Measurements from ENCODE around the gene TAF3. TPM values are rescaled to one million over a fixed set of nuclear protein-coding genes. Genes with fewer than 3 reads are reported as not detected.

TAF3 gene
- total RNA-seq, 2 donors from 2014 or later = 16.5 to 19.3 TPM

DNA sequence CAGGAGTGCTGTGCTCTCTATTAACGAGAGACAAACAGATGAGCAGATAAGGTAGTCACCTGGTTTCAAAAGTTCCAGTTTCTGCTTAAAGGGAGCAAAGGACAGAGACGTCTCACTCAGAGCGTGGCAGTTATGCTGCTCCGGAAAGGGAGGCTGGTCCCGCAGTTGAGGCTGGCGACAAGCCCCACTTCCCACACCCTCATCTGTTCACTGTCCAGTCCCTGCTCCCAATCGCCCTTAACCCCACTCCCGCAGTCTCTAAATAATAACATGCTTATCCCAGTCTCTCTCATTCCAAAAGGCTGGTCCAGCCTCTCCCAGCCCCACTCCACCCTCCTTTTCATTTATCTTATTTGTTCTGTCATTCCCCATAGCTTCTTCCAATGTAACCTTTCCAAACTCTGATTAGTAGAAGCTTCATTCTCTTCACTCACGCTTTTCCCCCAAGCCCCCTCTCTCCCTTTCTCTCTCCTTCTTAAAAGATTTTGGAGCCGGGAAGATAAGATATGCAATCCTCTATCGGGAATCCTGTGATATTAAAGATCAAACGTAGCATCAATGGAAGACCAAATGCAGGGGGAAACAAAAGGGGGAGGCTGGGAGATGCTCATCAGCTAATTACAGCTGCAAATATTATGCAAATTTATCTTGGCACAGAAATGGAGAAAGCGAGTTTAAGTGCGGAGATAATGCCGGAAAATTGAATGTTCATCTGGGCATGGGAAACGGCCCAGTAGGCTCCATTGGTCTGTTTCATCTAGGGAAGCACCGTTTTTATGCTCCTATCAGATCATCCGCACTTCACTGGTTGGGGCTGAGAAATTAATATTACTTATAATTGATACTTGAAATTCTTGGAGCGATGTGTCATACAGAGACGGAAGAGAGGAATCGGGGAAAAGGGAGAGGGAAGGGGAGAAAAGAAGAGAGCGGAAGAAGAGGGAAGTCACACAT is 219.9 kb downstream of the TAF3 start:
- ATAC-seq (replicated peaks in 1 of 2) = no peak
- H3K4me3 Mint-ChIP-seq = peak overlapping the region; percentile 9 to 62
- H3K4me1 Mint-ChIP-seq (ENCODE audit: low read depth) = peaks cover 57% of the 10 kb centered on the region
- peaks cover 76% of the 10 kb centered on the region for H3K27me3 Mint-ChIP-seq (ENCODE audit: low read depth)
- peak overlapping the region; percentile 61 for H3K27ac Mint-ChIP-seq
- DNase-seq = peak in 1 of 2 donors; percentile 19
- H3K36me3 Mint-ChIP-seq (ENCODE audit: insufficient read depth in 2 of 2) = peaks cover 5 to 7% of the 10 kb centered on the region in 2 donors
- H3K9me3 Mint-ChIP-seq = peaks cover 0 to 1% of the 10 kb centered on the region in 2 donors

DNA sequence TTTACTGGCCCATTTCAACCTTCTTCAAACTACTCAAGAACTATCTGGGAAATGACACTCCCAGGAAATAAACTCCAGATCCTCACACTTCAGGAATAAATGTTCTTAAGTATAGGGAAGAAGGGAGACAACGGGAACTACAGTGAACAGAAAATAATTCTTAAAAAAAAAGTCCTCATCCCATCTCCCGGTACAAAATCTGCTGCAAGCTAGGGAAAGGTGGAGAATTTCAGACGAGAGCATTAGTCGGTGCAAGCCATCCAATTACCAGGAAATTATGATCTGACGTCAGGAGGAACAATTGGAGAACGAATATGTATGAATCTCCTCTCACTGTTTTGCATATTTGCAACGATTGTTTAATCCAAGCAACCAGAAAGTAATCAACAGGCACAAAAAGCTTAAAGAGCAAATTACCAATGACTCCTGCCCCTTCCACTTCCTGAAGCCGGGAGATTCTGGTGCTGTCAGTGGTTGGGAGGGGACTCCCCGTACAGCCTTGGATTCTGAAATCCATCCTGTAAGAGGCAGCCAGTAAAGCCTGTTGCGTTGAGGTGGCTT is 221.1 kb downstream of the TAF3 start:
- no peak for ATAC-seq (replicated peaks in 1 of 2)
- DNase-seq = no peak
- peaks cover 2 to 7% of the 10 kb centered on the region in 2 donors for H3K36me3 Mint-ChIP-seq (ENCODE audit: insufficient read depth in 2 of 2)
- H3K4me1 Mint-ChIP-seq (ENCODE audit: low read depth) = peaks cover 69% of the 10 kb centered on the region
- H3K27me3 Mint-ChIP-seq (ENCODE audit: low read depth) = peaks cover 83% of the 10 kb centered on the region
- no peaks in the 10 kb centered on the region for H3K9me3 Mint-ChIP-seq
- peak overlapping the region; percentile 29 for H3K27ac Mint-ChIP-seq
- peak overlapping the region; percentile 17 to 49 for H3K4me3 Mint-ChIP-seq

DNA sequence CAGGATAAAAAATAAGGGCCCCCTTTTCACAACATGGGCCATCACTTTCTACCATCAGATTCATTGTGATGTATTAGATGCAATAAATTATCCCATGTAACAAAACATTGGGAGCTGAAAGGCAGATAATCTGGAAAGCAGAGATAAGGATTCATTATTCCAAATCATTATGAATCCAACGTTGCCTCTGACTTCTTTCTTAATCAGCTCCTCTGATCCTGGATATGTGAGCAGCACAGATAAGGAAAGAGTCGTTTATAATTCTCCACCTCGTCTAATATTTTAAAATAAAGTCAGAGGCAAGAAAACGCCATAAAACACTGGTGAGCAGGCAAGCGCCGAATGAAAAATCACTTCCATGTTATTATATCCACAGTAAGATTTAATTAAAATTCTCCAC is 222.3 kb downstream of the TAF3 start:
- Mint-ChIP-seq H3K36me3 (ENCODE audit: insufficient read depth in 2 of 2) (peaks cover 0 to 5% of the 10 kb centered on the region in 2 donors), H3K4me1 (ENCODE audit: low read depth) (peaks cover 75% of the 10 kb centered on the region)

DNA sequence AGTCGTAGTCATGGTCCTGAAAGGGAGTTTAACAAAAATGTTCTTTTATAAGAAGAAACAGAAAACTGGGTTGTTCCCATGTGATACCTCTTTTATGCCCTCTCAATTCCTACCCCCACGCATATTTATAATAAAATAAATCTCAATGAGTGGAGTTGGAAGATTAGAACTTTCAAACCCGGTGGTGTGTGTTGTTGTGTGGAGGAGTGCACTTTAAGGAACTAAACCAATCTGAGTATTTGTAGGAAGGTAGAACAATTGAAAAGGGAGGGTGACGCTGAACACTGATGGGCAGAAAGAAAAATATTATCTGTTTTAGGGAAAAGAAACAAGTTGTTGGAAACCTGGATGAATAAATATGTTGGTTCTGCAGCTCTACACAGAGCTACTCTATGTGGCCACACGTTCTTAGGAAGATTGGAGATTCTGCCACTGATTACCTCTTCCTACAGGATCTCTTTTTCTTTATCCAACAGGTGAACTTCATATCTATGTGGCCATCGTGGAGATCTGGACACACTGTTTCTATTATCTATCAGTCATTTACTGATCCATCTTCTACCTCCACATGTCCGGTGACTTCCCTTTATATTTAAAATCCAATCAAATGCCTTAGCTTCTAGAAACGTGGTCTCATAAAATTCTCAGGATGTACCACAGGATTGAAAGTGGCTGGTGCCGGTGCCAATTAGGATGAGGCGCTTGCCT is 223.1 kb downstream of the TAF3 start:
- peak overlapping the region; percentile 53 for H3K27ac Mint-ChIP-seq
- peaks cover 95% of the 10 kb centered on the region for H3K27me3 Mint-ChIP-seq (ENCODE audit: low read depth)
- peaks cover 83% of the 10 kb centered on the region for H3K4me1 Mint-ChIP-seq (ENCODE audit: low read depth)
- peak overlapping the region; percentile 67 to 87 for H3K4me3 Mint-ChIP-seq
- no peak for ATAC-seq (replicated peaks in 1 of 2)
- H3K36me3 Mint-ChIP-seq (ENCODE audit: insufficient read depth in 2 of 2) = peaks cover 0 to 5% of the 10 kb centered on the region in 2 donors
- DNase-seq = no peak
- H3K9me3 Mint-ChIP-seq = no peaks in the 10 kb centered on the region

More for the DNA sequence above, 222.3 kb downstream of the TAF3 start:
- H3K9me3 Mint-ChIP-seq = no peaks in the 10 kb centered on the region
- ATAC-seq (replicated peaks in 1 of 2) (no peak), DNase-seq (no peak)
- H3K27ac Mint-ChIP-seq = no peak overlapping the region
- H3K4me3 Mint-ChIP-seq = no peak overlapping the region
- H3K27me3 Mint-ChIP-seq (ENCODE audit: low read depth) = peaks cover 89% of the 10 kb centered on the region

DNA sequence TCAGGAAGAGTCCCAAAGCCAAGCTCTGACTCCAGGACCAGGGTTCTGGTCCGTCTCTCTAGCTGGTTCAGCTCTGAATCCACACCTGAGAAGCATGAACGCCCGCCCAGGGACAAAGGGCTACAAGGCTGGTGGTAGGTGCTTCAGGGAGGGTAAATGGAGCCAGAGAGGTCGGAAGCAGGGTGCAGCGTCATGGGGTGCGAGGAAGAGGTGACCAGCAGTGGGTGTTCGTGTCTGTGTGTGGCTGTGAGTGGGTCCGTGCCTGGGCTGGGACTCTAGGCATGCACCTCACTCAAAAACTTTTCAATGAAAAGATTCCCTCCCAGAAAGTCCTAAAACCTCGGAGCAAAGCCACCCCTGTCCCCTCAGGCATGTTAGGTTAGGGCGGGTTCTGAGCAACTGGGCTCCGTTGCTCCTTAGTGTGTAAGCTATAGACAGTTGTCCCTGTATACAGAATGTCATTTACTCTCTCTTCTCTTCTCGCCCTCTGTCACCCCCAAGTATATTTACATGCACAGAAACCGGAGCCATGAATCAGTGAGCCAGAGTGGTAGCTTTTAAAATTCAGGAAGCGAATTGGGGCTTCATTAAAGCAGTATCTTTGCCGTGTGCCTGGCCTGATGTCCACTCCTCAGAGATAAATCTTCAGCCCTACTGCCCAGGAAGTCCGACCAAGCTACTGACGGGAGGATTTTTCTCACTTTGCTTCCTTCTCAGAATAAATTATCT is 223.9 kb downstream of the TAF3 start:
- no peaks in the 10 kb centered on the region for H3K9me3 Mint-ChIP-seq
- ATAC-seq (replicated peaks in 1 of 2) (peak; percentile 19 to 20), DNase-seq (peak in 1 of 2 donors; percentile 14)
- H3K27ac Mint-ChIP-seq = peak overlapping the region; percentile 3
- H3K27me3 Mint-ChIP-seq (ENCODE audit: low read depth) = peaks cover 100% of the 10 kb centered on the region
- peaks cover 0 to 5% of the 10 kb centered on the region in 2 donors for H3K36me3 Mint-ChIP-seq (ENCODE audit: insufficient read depth in 2 of 2)
- peaks cover 88% of the 10 kb centered on the region for H3K4me1 Mint-ChIP-seq (ENCODE audit: low read depth)
- H3K4me3 Mint-ChIP-seq = peak overlapping the region; percentile 67 to 87

DNA sequence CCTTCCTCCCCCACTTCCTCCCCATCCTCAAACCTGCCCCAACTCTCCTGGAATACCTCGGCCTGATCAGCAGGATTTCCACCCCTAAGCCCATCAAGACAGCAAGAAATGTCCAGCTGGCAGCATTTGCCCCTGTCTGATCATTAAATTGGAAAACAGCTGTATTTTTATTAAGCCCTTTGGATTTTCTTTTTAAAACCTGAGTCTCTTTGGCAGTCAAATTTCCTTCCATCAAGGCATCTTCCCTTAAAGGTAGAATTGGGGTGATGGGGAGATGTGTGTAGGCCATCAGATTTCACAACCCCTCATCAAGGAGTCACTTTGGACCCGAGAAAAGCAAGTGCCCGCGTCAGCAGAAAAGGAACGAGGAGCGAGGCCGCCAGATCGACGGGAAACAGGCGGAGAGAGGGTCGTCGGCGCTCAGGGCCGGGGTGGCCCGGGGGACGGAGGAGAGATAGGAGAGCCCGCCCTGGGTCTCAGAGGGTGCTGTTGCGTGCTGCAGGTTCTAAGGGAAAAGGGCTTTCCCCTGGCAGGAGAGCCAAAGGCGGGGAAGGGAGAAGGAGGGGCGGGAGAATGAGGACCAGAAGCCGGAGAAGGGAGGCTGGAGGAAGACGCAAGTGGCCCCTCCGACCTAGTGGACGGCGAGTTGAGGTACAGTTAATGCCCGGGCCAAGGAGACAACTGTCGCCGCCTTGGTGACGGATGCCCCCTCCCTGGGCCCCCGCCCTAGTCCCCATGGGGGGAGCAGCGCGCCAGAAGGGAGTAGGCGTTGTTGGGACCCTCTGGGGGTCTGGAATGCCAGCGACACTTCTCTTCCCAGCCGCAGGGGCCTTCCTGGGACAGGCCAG is 224.6 kb downstream of the TAF3 start:
- DNase-seq = no peak
- H3K27me3 Mint-ChIP-seq (ENCODE audit: low read depth) = peaks cover 100% of the 10 kb centered on the region
- peaks cover 88% of the 10 kb centered on the region for H3K4me1 Mint-ChIP-seq (ENCODE audit: low read depth)
- H3K27ac Mint-ChIP-seq = peak overlapping the region; percentile 5
- peaks cover 0 to 5% of the 10 kb centered on the region in 2 donors for H3K36me3 Mint-ChIP-seq (ENCODE audit: insufficient read depth in 2 of 2)
- H3K4me3 Mint-ChIP-seq = peak overlapping the region; percentile 67 to 87
- no peaks in the 10 kb centered on the region for H3K9me3 Mint-ChIP-seq
- ATAC-seq (replicated peaks in 1 of 2) = no peak

DNA sequence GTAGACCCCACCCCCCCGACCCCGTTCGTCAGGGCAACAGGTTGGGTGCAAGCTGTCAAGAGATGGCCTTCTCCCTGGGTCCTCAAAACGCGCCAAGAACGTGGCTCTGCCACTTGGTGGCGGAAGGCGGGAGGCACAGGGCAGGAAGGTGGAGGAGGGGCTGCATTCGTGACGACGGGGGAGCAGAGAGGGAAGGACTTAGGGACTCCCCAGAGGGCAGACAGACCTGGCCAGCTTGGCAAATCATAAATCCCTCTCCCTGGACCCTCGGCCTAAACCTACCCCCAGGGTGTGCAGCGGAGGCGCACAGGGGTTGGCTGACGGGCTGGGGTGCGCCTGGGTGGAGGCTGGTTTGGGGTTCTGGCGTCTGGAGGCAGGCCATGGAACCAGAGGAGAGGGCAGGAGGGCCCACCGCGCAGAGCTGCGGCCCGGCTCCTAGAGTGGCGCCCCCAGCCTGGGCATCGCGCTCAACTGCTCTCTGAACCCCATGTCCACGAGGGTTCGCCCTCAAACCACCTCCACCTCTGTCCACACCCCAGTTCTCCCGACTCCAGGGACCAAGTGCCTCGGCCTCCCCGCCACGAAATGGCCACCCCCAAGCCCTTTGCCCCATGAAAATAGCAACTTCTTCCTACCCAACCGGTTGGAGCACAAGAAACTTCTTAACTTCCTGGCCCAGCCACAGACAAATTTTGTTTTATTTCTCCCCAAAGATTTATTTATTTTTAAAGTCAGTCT is 225.4 kb downstream of the TAF3 start:
- no peaks in the 10 kb centered on the region for H3K9me3 Mint-ChIP-seq
- peak overlapping the region; percentile 71 to 87 for H3K4me3 Mint-ChIP-seq
- DNase-seq = peak in 1 of 2 donors; percentile 64
- H3K27me3 Mint-ChIP-seq (ENCODE audit: low read depth) = peaks cover 95% of the 10 kb centered on the region
- H3K36me3 Mint-ChIP-seq (ENCODE audit: insufficient read depth in 2 of 2) = peaks cover 0 to 2% of the 10 kb centered on the region in 2 donors
- peak; percentile 29 to 35 for ATAC-seq (replicated peaks in 1 of 2)
- peaks cover 88% of the 10 kb centered on the region for H3K4me1 Mint-ChIP-seq (ENCODE audit: low read depth)
- H3K27ac Mint-ChIP-seq = peak overlapping the region; percentile 34

DNA sequence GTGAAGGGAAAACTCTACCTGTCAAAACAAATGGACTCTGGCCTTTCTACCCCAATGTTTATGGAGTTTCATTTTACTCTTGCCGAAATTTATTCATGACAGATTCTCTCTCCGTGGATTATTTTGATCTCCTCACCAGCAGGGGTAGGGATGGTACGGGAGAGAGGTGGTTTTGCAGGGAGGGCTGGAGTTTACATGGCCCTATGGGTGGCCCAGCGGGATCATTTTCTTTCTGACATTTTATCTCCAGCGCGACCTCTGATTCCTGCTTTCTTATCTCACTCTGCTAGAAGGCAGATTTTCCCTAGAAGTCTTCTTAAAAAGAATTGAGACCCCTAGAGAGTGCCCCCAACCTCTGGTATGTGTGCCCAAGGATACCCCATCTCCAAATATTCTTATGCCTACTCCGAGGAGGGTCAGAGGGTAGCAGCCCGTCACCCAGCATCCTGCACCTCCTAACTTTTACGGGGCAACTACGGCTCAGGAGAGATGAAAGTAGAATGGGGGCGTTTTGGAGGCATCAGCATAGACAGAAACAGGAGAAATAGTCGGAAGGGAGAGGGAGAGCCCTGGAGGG is 226.1 kb downstream of the TAF3 start:
- DNase-seq (no peak), ATAC-seq (replicated peaks in 1 of 2) (no peak)
- peaks cover 85% of the 10 kb centered on the region for H3K4me1 Mint-ChIP-seq (ENCODE audit: low read depth)
- H3K4me3 Mint-ChIP-seq = peak overlapping the region; percentile 71 to 87
- H3K27me3 Mint-ChIP-seq (ENCODE audit: low read depth) = peaks cover 88% of the 10 kb centered on the region
- H3K36me3 Mint-ChIP-seq (ENCODE audit: insufficient read depth in 2 of 2) = peaks cover 0 to under 1% of the 10 kb centered on the region in 2 donors
- no peaks in the 10 kb centered on the region for H3K9me3 Mint-ChIP-seq
- peak overlapping the region; percentile 34 for H3K27ac Mint-ChIP-seq

DNA sequence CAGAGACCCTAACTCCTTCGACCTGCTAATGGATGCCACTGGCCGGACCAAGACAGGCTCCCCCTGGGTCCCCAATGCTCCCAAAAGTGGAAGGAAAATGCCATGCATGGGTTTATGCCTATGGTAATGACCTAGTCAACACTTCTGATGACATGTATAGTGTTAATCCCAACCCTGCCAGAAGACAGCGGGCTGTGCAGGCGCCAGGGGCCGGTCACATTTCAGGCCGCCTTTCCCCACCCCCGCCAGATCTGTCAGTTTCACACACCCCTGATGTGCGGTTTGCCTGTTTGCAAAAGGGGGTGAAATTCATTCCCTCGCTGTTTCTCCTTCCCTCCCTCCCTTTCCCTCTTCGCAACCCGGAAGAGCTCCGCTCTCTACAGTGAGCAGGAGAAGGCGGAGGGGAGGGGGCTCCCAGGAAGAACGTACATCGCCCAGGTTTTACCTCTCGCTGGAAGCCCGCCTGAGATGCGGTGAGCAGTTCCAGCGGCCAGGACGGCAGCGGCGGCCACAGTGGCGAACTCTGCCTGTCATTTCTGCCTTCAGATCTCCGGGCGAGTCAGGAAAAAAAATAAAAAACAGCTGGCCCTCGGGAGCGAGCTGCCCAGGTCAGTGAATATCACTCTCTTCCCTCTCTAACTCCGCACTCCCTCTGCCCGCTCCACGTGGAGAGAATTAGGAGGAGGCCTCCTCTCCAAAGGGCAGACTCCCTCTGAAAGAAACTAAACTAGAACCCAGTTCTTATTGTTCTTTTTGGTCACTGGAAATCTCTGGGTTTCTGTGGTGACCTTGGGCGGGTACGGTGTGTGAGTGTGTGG is 226.8 kb downstream of the TAF3 start:
- peaks cover 81% of the 10 kb centered on the region for H3K27me3 Mint-ChIP-seq (ENCODE audit: low read depth)

DNA sequence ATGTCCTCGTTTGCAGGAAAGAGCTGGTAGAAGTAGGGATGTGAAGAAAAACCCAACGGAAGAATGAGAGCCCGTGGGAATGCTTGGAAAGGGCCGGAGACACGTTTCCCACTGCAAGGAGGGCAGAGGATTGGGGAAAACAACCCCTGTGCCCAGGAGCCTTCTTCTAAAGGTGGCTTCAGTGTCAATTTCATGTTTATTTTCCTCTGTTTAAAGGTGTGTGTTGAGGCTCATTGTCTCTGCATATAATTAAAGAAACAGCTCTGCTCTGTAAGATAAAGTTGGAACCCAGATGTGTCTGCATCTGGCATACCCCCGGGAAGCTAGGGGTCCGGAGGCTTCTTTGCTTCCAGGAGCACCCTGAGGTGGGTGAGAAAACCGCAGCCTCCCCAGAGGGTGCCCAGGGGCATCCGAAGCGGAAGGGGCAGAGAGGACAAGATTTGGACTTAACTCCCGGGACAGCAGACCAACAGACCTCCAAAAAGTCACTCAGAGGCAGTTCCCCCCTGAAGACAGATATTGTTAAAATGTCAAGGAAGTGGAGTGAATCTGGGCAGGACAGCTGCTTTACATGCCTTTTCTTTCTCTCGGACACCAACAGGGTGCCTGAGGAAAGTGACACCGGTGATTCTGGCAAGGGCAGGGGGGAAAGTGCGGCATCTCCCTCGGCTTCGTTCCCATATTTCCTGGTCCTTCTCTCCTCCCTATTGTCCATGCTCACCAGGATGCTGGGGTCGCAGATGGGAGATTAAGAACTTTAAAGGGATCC is 227.6 kb downstream of the TAF3 start:
- H3K9me3 Mint-ChIP-seq = no peaks in the 10 kb centered on the region
- peak overlapping the region; percentile 10 for H3K27ac Mint-ChIP-seq
- peaks cover 80% of the 10 kb centered on the region for H3K4me1 Mint-ChIP-seq (ENCODE audit: low read depth)
- H3K4me3 Mint-ChIP-seq = peak overlapping the region; percentile 71 to 87
- no peak for DNase-seq
- ATAC-seq (replicated peaks in 1 of 2) = no peak
- H3K27me3 Mint-ChIP-seq (ENCODE audit: low read depth) = peaks cover 73% of the 10 kb centered on the region
- H3K36me3 Mint-ChIP-seq (ENCODE audit: insufficient read depth in 2 of 2) = peaks cover 0 to 1% of the 10 kb centered on the region in 2 donors

More for the DNA sequence above, 226.8 kb downstream of the TAF3 start:
- Mint-ChIP-seq H3K27ac (no peak overlapping the region), H3K4me3 (peak overlapping the region; percentile 71 to 87), H3K4me1 (ENCODE audit: low read depth) (peaks cover 80% of the 10 kb centered on the region), H3K9me3 (no peaks in the 10 kb centered on the region), H3K36me3 (ENCODE audit: insufficient read depth in 2 of 2) (no peaks in the 10 kb centered on the region)
- DNase-seq = peak in 1 of 2 donors; percentile 30
- ATAC-seq (replicated peaks in 1 of 2) = peak in 1 of 2 donors; percentile 13
